ENCODE measurements around the gene GK. TPM values are rescaled to one million over a fixed set of nuclear protein-coding genes. Genes with fewer than 3 reads are reported as not detected.
A peak's percentile ranks its signal among the peaks of the same experiment; 100 is the strongest.

Gene GK
- total RNA-seq, result 1 to 10 TPM in 3 of 4 donors, under 1 TPM in 1; 0.15 to 5.7 (median 2.9) TPM

DNA sequence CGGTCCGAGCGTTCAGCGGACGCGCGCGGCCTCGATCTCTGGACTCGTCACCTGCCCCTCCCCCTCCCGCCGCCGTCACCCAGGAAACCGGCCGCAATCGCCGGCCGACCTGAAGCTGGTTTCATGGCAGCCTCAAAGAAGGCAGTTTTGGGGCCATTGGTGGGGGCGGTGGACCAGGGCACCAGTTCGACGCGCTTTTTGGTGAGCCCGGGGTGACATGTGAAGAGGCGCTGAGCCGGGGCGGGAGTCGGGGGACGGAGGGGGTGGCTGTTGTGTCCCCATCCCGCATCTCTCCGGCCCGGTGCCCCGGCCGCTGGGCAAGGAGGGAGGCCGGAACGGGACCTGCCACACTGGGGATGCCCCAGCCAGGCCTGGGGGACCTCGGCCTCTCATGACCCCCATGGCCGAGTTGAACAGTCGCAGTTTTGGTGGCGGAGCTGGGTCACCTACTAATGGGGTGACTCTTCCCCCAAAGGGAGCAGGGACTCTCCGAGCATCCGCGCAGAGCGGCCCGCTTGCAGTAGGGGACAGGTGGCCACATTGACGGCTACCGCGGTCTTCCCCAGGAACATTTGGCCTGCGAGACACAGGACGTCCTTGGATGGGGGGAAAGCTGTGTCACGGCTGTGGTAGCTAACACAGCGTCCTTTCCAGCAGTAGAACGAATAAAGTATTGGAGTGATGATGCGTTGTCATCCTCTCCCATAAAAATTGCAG lies at the start of gene GK:
Gene GK, plus strand, starts transcription at position 9 of the 717 bp plus-strand sequence. Its CDS starts 115 bp downstream, at position 124.
- no peaks in the 10 kb centered on the region for H3K27me3 ChIP-seq
- TF ChIP-seq POLR2A (IDR thresholded peaks at IDR 0.05) (peak; percentile 30 to 46), CTCF (IDR thresholded peaks at IDR 0.05 in 4 of 5, conservative IDR thresholded peaks at IDR 0.05 in 1 of 5) (no peak)
- intact Hi-C loops (cut with DNase I; ENCODE audit: low total_unique reads), result loop anchor here (10.0 kb wide), 1 partner anchor 231 kb away; the partner anchor contains the start of gene TAB3
- peak within 1 kb of the TSS; percentile 58 to 71 (median 64) for H3K4me3 ChIP-seq
- H3K9me3 ChIP-seq, result no peaks in the 10 kb centered on the region
- no peaks in the 10 kb centered on the region for H3K36me3 ChIP-seq
- ATAC-seq (peak; percentile 30 to 46), DNase-seq (peak in 1 of 2 donors; percentile 14)
- no peaks in the 10 kb centered on the region for H3K4me1 ChIP-seq
- H3K27ac ChIP-seq, result peak within 1 kb of the TSS; percentile 71 to 78 (median 76)
- in situ Hi-C loops (cut with MboI; ENCODE audit: low sequenced_read_pairs in 4 of 4), result no loop called here

- no peaks in the 10 kb centered on the region for H3K36me3 ChIP-seq
- TF ChIP-seq POLR2A (IDR thresholded peaks at IDR 0.05) (no peak), CTCF (IDR thresholded peaks at IDR 0.05 in 4 of 5, conservative IDR thresholded peaks at IDR 0.05 in 1 of 5) (no peak)
- no peak for ATAC-seq
- no peak for DNase-seq
- no peaks in the 10 kb centered on the region for H3K27me3 ChIP-seq
- H3K4me1 ChIP-seq, result no peaks in the 10 kb centered on the region
- H3K27ac ChIP-seq, result no peak overlapping the region
- no peaks in the 10 kb centered on the region for H3K9me3 ChIP-seq
- H3K4me3 ChIP-seq, result no peak overlapping the region
- intact Hi-C loops (cut with DNase I; ENCODE audit: low total_unique reads), result no loop called here
- in situ Hi-C loops (cut with MboI; ENCODE audit: low sequenced_read_pairs in 4 of 4), result no loop called here
Observed at GRCh38 chrX:30607155-30607554, 46.1 kb upstream of the GK start.

DNA sequence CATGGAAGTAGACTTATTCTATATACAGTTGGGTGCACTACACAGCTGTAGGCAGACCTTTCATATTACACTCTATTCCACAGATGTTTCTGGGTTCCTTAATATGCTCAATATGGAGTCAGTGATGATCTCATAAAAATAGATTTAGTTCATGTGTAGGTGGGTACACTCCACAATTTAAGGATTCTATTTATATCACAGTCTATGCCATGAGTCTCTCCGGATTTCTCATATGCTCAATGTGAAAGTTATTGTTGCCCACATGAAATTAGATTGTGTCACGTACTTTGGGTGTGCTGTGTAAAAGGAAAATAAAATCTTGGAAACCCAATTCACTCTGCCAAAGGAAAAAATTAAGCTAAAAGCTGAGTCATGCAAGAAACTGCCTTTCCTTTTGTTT lies 43.2 kb upstream of the GK start:
- intact Hi-C loops (cut with DNase I; ENCODE audit: low total_unique reads), result no loop called here

GRCh38 chrX:30612250-30612655 lies 41.0 kb upstream of the GK start:
- ATAC-seq, result no peak
- in situ Hi-C loops (cut with MboI; ENCODE audit: low sequenced_read_pairs in 4 of 4), result no loop called here
- no peaks in the 10 kb centered on the region for H3K4me1 ChIP-seq

More for the DNA sequence above, 43.2 kb upstream of the GK start:
- Histone ChIP-seq H3K27ac (no peak overlapping the region), H3K9me3 (no peaks in the 10 kb centered on the region), H3K4me3 (no peak overlapping the region), H3K4me1 (no peaks in the 10 kb centered on the region), H3K36me3 (no peaks in the 10 kb centered on the region), H3K27me3 (no peaks in the 10 kb centered on the region)
- in situ Hi-C loops (cut with MboI; ENCODE audit: low sequenced_read_pairs in 4 of 4), result no loop called here
- TF ChIP-seq CTCF (IDR thresholded peaks at IDR 0.05 in 4 of 5, conservative IDR thresholded peaks at IDR 0.05 in 1 of 5) (no peak), POLR2A (IDR thresholded peaks at IDR 0.05) (no peak)
- ATAC-seq (no peak), DNase-seq (no peak)

More at GRCh38 chrX:30612250-30612655, 41.0 kb upstream of the GK start:
- Histone ChIP-seq H3K36me3 (no peaks in the 10 kb centered on the region), H3K9me3 (no peaks in the 10 kb centered on the region), H3K4me3 (no peak overlapping the region), H3K27me3 (no peaks in the 10 kb centered on the region), H3K27ac (no peak overlapping the region)
- TF ChIP-seq CTCF (IDR thresholded peaks at IDR 0.05 in 4 of 5, conservative IDR thresholded peaks at IDR 0.05 in 1 of 5) (no peak), POLR2A (IDR thresholded peaks at IDR 0.05) (no peak)
- intact Hi-C loops (cut with DNase I; ENCODE audit: low total_unique reads), result no loop called here
- DNase-seq, result no peak
